NT2/D1 (cell line): ENCODE data around the gene ROBO1.

Source experiments
- DNase-seq: peaks from one replicate; pipeline ENCODE4 v3.0.0-alpha.2; 2011; ENCODE audit warnings: low read depth, low spot score
- H3K27me3 ChIP-seq: 2 replicates; pipeline ENCODE4 v1.6.0; 2011; ENCODE audit warnings: mild to moderate bottlenecking; ENCODE audit not compliant: insufficient read length, insufficient read depth
- H3K36me3 ChIP-seq: 2 replicates; pipeline ENCODE4 v1.6.1; 2011; ENCODE audit warnings: mild to moderate bottlenecking, low read length, mixed read lengths; ENCODE audit not compliant: insufficient read depth, insufficient read length
- H3K4me1 ChIP-seq: 2 replicates; pipeline ENCODE4 v1.5.1; 2011; ENCODE audit not compliant: insufficient read depth, insufficient read length
- H3K4me3 ChIP-seq: 2 replicates; pipeline ENCODE4 v1.5.1; 2011; ENCODE audit warnings: low read depth; ENCODE audit not compliant: insufficient read length
- H3K9ac ChIP-seq: 2 replicates; pipeline ENCODE4 v1.6.0; 2011; ENCODE audit warnings: low read depth; ENCODE audit not compliant: insufficient read length
- H3K9me3 ChIP-seq: 2 replicates; pipeline ENCODE4 v1.5.1; 2011; ENCODE audit warnings: mild to moderate bottlenecking, low read length; ENCODE audit not compliant: insufficient read depth
- SUZ12 ChIP-seq: IDR thresholded peaks from 2 replicates; pipeline ENCODE4 v1.6.1; 2011; ENCODE audit not compliant: insufficient read length, insufficient read depth; ENCODE audit errors: extremely low read depth
- YY1 ChIP-seq: IDR thresholded peaks from 2 replicates; pipeline ENCODE4 v1.6.1; 2011; ENCODE audit not compliant: insufficient read length, insufficient read depth
- ZNF274 ChIP-seq: IDR thresholded peaks from 2 replicates; pipeline ENCODE4 v1.6.1; 2011; ENCODE audit warnings: mild to moderate bottlenecking, low read depth, low read length

The ROBO1 gene

GRCh38 chr3:79597709-79598108 lies 170.1 kb downstream of the ROBO1 start:
- H3K9me3 ChIP-seq, result no peaks in the 10 kb centered on the region
- TF ChIP-seq SUZ12 (no peak), ZNF274 (no peak), YY1 (no peak)
- H3K4me1 ChIP-seq, result no peaks in the 10 kb centered on the region
- H3K4me3 ChIP-seq, result no peak overlapping the region
- no peak overlapping the region for H3K9ac ChIP-seq
- no peak for DNase-seq
- H3K36me3 ChIP-seq, result no peaks in the 10 kb centered on the region
- no peaks in the 10 kb centered on the region for H3K27me3 ChIP-seq

GRCh38 chr3:79587150-79587549 lies 180.6 kb downstream of the ROBO1 start:
- H3K36me3 ChIP-seq, result no peaks in the 10 kb centered on the region
- TF ChIP-seq YY1, result no peak
- no peak for TF ChIP-seq SUZ12
- TF ChIP-seq ZNF274, result no peak
- H3K9me3 ChIP-seq, result no peaks in the 10 kb centered on the region
- no peak for DNase-seq
- H3K9ac ChIP-seq, result no peak overlapping the region
- no peaks in the 10 kb centered on the region for H3K4me1 ChIP-seq
- H3K27me3 ChIP-seq, result no peaks in the 10 kb centered on the region
- H3K4me3 ChIP-seq, result no peak overlapping the region

GRCh38 chr3:79586232-79586631 lies 181.6 kb downstream of the ROBO1 start:
- Histone ChIP-seq H3K9me3 (no peaks in the 10 kb centered on the region), H3K4me3 (no peak overlapping the region), H3K36me3 (no peaks in the 10 kb centered on the region), H3K27me3 (no peaks in the 10 kb centered on the region), H3K9ac (no peak overlapping the region), H3K4me1 (no peaks in the 10 kb centered on the region)
- TF ChIP-seq SUZ12, result no peak
- no peak for TF ChIP-seq ZNF274
- TF ChIP-seq YY1, result no peak
- DNase-seq, result no peak

- TF ChIP-seq YY1 (no peak), ZNF274 (no peak), SUZ12 (no peak)
- H3K36me3 ChIP-seq, result no peaks in the 10 kb centered on the region
- no peaks in the 10 kb centered on the region for H3K27me3 ChIP-seq
- no peak overlapping the region for H3K9ac ChIP-seq
- no peaks in the 10 kb centered on the region for H3K9me3 ChIP-seq
- DNase-seq, result no peak
- no peak overlapping the region for H3K4me3 ChIP-seq
- no peaks in the 10 kb centered on the region for H3K4me1 ChIP-seq
These were observed 194.9 kb downstream of the ROBO1 start for GRCh38 chr3:79572930-79573329.

GRCh38 chr3:79568938-79569337 lies 198.9 kb downstream of the ROBO1 start:
- Histone ChIP-seq H3K27me3 (no peaks in the 10 kb centered on the region), H3K9me3 (no peaks in the 10 kb centered on the region), H3K9ac (no peak overlapping the region), H3K4me1 (no peaks in the 10 kb centered on the region), H3K36me3 (no peaks in the 10 kb centered on the region), H3K4me3 (no peak overlapping the region)
- no peak for TF ChIP-seq ZNF274
- TF ChIP-seq SUZ12, result no peak
- TF ChIP-seq YY1, result no peak
- no peak for DNase-seq

GRCh38 chr3:79564192-79564591 lies 203.6 kb downstream of the ROBO1 start:
- no peak overlapping the region for H3K4me3 ChIP-seq
- H3K9ac ChIP-seq, result no peak overlapping the region
- TF ChIP-seq SUZ12 (no peak), YY1 (no peak), ZNF274 (no peak)
- H3K27me3 ChIP-seq, result no peaks in the 10 kb centered on the region
- H3K36me3 ChIP-seq, result no peaks in the 10 kb centered on the region
- no peak for DNase-seq
- H3K4me1 ChIP-seq, result no peaks in the 10 kb centered on the region
- H3K9me3 ChIP-seq, result no peaks in the 10 kb centered on the region

- no peaks in the 10 kb centered on the region for H3K36me3 ChIP-seq
- H3K4me1 ChIP-seq, result no peaks in the 10 kb centered on the region
- H3K9me3 ChIP-seq, result no peaks in the 10 kb centered on the region
- no peak overlapping the region for H3K9ac ChIP-seq
- no peaks in the 10 kb centered on the region for H3K27me3 ChIP-seq
- DNase-seq, result no peak
- no peak overlapping the region for H3K4me3 ChIP-seq
- TF ChIP-seq ZNF274, result no peak
- no peak for TF ChIP-seq SUZ12
- no peak for TF ChIP-seq YY1
These were observed 207.1 kb downstream of the ROBO1 start for GRCh38 chr3:79560698-79561097.

- TF ChIP-seq YY1 (no peak), SUZ12 (no peak), ZNF274 (no peak)
- no peaks in the 10 kb centered on the region for H3K9me3 ChIP-seq
- H3K27me3 ChIP-seq, result no peaks in the 10 kb centered on the region
- H3K4me1 ChIP-seq, result no peaks in the 10 kb centered on the region
- no peak overlapping the region for H3K4me3 ChIP-seq
- no peaks in the 10 kb centered on the region for H3K36me3 ChIP-seq
- H3K9ac ChIP-seq, result no peak overlapping the region
- DNase-seq, result no peak
These were observed 208.9 kb downstream of the ROBO1 start for GRCh38 chr3:79558943-79559342.
